Nephron (organoid): ENCODE results near the gene DNAI2.

Experiments used
- H3K27ac Mint-ChIP-seq, 3 experiments: 2 replicates each; pipeline ENCODE4 v1.8.0; 2020; ENCODE audit warnings: mixed read lengths in 3 of 3, mild to moderate bottlenecking in 2 of 3, moderate library complexity in 1 of 3
- H3K27me3 Mint-ChIP-seq: 2 replicates; pipeline ENCODE4 v1.8.0; 2021; ENCODE audit warnings: low read depth, mild to moderate bottlenecking, moderate library complexity, mixed read lengths
- H3K36me3 Mint-ChIP-seq: 2 replicates; pipeline ENCODE4 v1.8.0; 2020; ENCODE audit warnings: low read depth, mixed read lengths
- H3K4me1 Mint-ChIP-seq: 2 replicates; pipeline ENCODE4 v1.8.0; 2020; ENCODE audit warnings: mixed read lengths
- H3K4me3 Mint-ChIP-seq, 3 experiments: 2 replicates each; pipeline ENCODE4 v1.8.0; 2020; ENCODE audit warnings: mild to moderate bottlenecking in 3 of 3, mixed read lengths in 3 of 3, moderate library complexity in 2 of 3
- H3K9me3 Mint-ChIP-seq: 2 replicates; pipeline ENCODE4 v1.8.0; 2020; ENCODE audit warnings: mixed read lengths
- CTCF ChIP-seq, 3 experiments: fragments of 200-600 bp; sonication (generic); IDR thresholded peaks; one replicate each; pipeline ENCODE4 v1.5.0; 2021; ENCODE audit warnings: antibody characterized with exemption in 3 of 3; ENCODE audit not compliant: unreplicated experiment in 3 of 3

The DNAI2 gene

GRCh38 chr17:74345433-74346241 lies 71.6 kb downstream of the DNAI2 start:
- no peaks in the 10 kb centered on the region for H3K4me1 Mint-ChIP-seq
- no peak overlapping the region for H3K4me3 Mint-ChIP-seq
- H3K9me3 Mint-ChIP-seq: no peaks in the 10 kb centered on the region
- no peaks in the 10 kb centered on the region for H3K36me3 Mint-ChIP-seq
- TF ChIP-seq CTCF (IDR thresholded peaks at IDR 0.05; ENCODE audit: unreplicated experiment in 3 of 3): no peak
- peaks cover 43% of the 10 kb centered on the region for H3K27me3 Mint-ChIP-seq
- H3K27ac Mint-ChIP-seq: no peak overlapping the region

GRCh38 chr17:74347646-74348045 lies 73.6 kb downstream of the DNAI2 start:
- no peak for TF ChIP-seq CTCF (IDR thresholded peaks at IDR 0.05; ENCODE audit: unreplicated experiment in 3 of 3)
- H3K36me3 Mint-ChIP-seq: no peaks in the 10 kb centered on the region
- H3K27ac Mint-ChIP-seq: no peak overlapping the region
- no peak overlapping the region for H3K4me3 Mint-ChIP-seq
- H3K4me1 Mint-ChIP-seq: no peaks in the 10 kb centered on the region
- no peaks in the 10 kb centered on the region for H3K9me3 Mint-ChIP-seq
- peaks cover 63% of the 10 kb centered on the region for H3K27me3 Mint-ChIP-seq

DNA sequence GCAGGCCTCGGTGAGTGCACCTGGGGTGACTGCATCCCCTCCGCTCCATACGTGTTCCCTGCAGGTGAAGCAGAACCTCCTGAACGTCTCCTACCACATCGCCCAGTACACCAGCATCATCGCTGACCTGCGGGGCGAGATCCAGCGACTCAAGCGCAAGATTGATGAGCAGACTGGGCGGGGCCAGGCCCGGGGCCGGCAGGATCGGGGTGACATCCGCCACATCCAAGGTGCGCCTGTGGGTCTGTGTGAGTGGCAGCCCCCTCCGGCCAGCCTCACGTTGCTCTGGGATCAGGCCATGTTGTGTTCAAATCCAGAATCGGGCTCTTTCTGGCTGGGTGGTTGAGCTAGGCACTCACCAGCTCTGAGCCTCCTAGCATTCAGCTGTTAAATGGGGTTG lies 75.1 kb downstream of the DNAI2 start:
- Mint-ChIP-seq H3K4me3 (no peak overlapping the region), H3K9me3 (no peaks in the 10 kb centered on the region), H3K36me3 (no peaks in the 10 kb centered on the region), H3K4me1 (no peaks in the 10 kb centered on the region), H3K27me3 (peaks cover 74% of the 10 kb centered on the region), H3K27ac (no peak overlapping the region)
- TF ChIP-seq CTCF (IDR thresholded peaks at IDR 0.05; ENCODE audit: unreplicated experiment in 3 of 3): no peak

- Mint-ChIP-seq H3K27me3 (peaks cover 82% of the 10 kb centered on the region), H3K27ac (no peak overlapping the region), H3K36me3 (no peaks in the 10 kb centered on the region), H3K4me1 (no peaks in the 10 kb centered on the region), H3K9me3 (no peaks in the 10 kb centered on the region), H3K4me3 (peak overlapping the region in 1 of 3 experiments; percentile 24)
- TF ChIP-seq CTCF (IDR thresholded peaks at IDR 0.05; ENCODE audit: unreplicated experiment in 3 of 3): no peak
Measured at GRCh38 chr17:74350486-74350885, 76.5 kb downstream of the DNAI2 start.

DNA sequence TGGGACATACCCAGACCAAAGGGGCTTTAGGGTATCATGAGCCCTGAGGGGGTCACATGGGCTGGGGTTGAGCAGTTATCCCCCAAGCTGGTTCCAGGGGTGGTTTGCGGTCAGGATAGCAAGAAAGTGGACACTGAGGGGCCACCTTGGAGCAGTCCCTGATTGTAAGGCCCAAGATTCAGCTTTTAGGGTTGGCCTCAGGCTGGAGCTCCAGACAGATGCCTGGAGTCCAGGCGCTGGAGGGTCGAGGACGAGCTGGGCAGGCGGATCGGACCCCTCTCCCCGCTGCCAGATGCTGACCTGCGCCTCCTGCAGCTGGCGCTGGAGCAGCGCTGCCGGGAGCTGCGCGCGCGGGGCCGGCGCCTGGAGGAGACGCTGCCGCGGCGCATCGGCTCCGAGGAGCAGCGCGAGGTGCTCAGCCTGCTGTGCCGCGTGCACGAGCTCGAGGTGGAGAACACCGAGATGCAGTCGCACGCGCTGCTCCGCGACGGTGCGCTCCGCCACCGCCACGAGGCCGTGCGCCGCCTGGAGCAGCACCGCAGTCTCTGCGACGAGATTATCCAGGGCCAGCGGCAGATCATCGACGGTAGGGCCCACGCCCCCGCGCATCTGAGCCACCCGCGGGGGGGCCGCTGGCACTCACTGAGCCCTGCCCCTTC lies 77.6 kb downstream of the DNAI2 start:
- H3K9me3 Mint-ChIP-seq: no peaks in the 10 kb centered on the region

More for the DNA sequence above, 77.6 kb downstream of the DNAI2 start:
- H3K27me3 Mint-ChIP-seq: peaks cover 93% of the 10 kb centered on the region
- no peaks in the 10 kb centered on the region for H3K4me1 Mint-ChIP-seq
- peak; percentile 17 to 34 (median 21) for TF ChIP-seq CTCF (IDR thresholded peaks at IDR 0.05; ENCODE audit: unreplicated experiment in 3 of 3)
- H3K27ac Mint-ChIP-seq: no peak overlapping the region
- H3K36me3 Mint-ChIP-seq: no peaks in the 10 kb centered on the region
- no peak overlapping the region for H3K4me3 Mint-ChIP-seq
